NT2/D1 (cell line): Measurements from ENCODE around the gene SMAD5.

ENCODE experiments used
- DNase-seq: peaks from one replicate; pipeline ENCODE4 v3.0.0-alpha.2; 2011; ENCODE audit warnings: low read depth, low spot score
- H3K27me3 ChIP-seq: 2 replicates; pipeline ENCODE4 v1.6.0; 2011; ENCODE audit warnings: mild to moderate bottlenecking; ENCODE audit not compliant: insufficient read length, insufficient read depth
- H3K36me3 ChIP-seq: 2 replicates; pipeline ENCODE4 v1.6.1; 2011; ENCODE audit warnings: mild to moderate bottlenecking, low read length, mixed read lengths; ENCODE audit not compliant: insufficient read depth, insufficient read length
- H3K4me1 ChIP-seq: 2 replicates; pipeline ENCODE4 v1.5.1; 2011; ENCODE audit not compliant: insufficient read depth, insufficient read length
- H3K4me3 ChIP-seq: 2 replicates; pipeline ENCODE4 v1.5.1; 2011; ENCODE audit warnings: low read depth; ENCODE audit not compliant: insufficient read length
- H3K9ac ChIP-seq: 2 replicates; pipeline ENCODE4 v1.6.0; 2011; ENCODE audit warnings: low read depth; ENCODE audit not compliant: insufficient read length
- H3K9me3 ChIP-seq: 2 replicates; pipeline ENCODE4 v1.5.1; 2011; ENCODE audit warnings: mild to moderate bottlenecking, low read length; ENCODE audit not compliant: insufficient read depth
- SUZ12 ChIP-seq: IDR thresholded peaks from 2 replicates; pipeline ENCODE4 v1.6.1; 2011; ENCODE audit not compliant: insufficient read length, insufficient read depth; ENCODE audit errors: extremely low read depth
- YY1 ChIP-seq: IDR thresholded peaks from 2 replicates; pipeline ENCODE4 v1.6.1; 2011; ENCODE audit not compliant: insufficient read length, insufficient read depth
- ZNF274 ChIP-seq: IDR thresholded peaks from 2 replicates; pipeline ENCODE4 v1.6.1; 2011; ENCODE audit warnings: mild to moderate bottlenecking, low read depth, low read length

Gene SMAD5

DNA sequence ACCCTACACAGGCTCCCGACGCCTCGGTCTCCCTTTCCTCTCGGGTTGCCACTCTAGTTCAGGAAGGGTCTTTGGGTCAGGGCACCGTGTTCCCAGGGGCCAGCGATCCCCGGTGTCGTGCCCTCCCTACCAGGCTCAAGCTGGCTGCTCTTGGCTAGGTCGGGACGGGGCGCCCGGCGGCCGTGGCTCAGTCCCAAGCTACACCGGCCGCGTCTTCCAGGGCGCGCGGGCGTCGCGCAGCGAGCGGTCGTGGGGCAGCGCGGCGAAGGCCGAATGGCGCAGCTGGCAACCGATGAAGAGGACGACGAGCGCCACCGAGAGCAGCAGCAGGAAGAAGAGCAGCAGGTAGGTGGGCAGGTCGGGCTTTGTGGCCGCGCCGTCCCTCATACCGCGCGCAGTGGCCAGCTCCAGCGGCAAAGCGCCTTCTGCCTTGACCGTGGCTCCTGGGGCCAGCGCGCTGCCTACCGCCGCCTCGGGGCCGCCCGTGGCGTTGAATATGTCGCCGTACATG lies 59.4 kb downstream of the SMAD5 start:
- Histone ChIP-seq H3K36me3 (no peaks in the 10 kb centered on the region), H3K9me3 (no peaks in the 10 kb centered on the region), H3K4me1 (peaks cover 8% of the 10 kb centered on the region), H3K4me3 (peak overlapping the region; percentile 56), H3K27me3 (peaks cover 70% of the 10 kb centered on the region), H3K9ac (peak overlapping the region; percentile 76)
- TF ChIP-seq ZNF274 (no peak), SUZ12 (no peak), YY1 (no peak)
- DNase-seq = no peak

- Histone ChIP-seq H3K4me3 (peak within 1 kb of the TSS; percentile 56), H3K9ac (peak within 1 kb of the TSS; percentile 76), H3K4me1 (peaks cover 8% of the 10 kb centered on the region), H3K36me3 (no peaks in the 10 kb centered on the region), H3K27me3 (peaks cover 70% of the 10 kb centered on the region), H3K9me3 (no peaks in the 10 kb centered on the region)
- TF ChIP-seq YY1 (no peak), ZNF274 (no peak), SUZ12 (no peak)
- DNase-seq = no peak
These were observed 60.1 kb downstream of the SMAD5 start, which contains the start of gene SMIM32 for GRCh38 chr5:136192526-136193321. TSS of gene SMIM32 (minus strand) at chr5:136193162. CDS start at chr5:136192524, 638 bp downstream.

GRCh38 chr5:136193322-136193935 lies 60.8 kb downstream of the SMAD5 start:
- Histone ChIP-seq H3K27me3 (peaks cover 70% of the 10 kb centered on the region), H3K4me1 (peaks cover 8% of the 10 kb centered on the region), H3K36me3 (no peaks in the 10 kb centered on the region), H3K9me3 (no peaks in the 10 kb centered on the region), H3K9ac (peak overlapping the region; percentile 42), H3K4me3 (peak overlapping the region; percentile 56)
- DNase-seq = no peak
- TF ChIP-seq SUZ12 = no peak
- no peak for TF ChIP-seq ZNF274
- TF ChIP-seq YY1 = no peak

- Histone ChIP-seq H3K4me3 (no peak overlapping the region), H3K27me3 (peaks cover 67% of the 10 kb centered on the region), H3K36me3 (no peaks in the 10 kb centered on the region), H3K9ac (no peak overlapping the region), H3K9me3 (no peaks in the 10 kb centered on the region), H3K4me1 (peaks cover 8% of the 10 kb centered on the region)
- no peak for DNase-seq
- no peak for TF ChIP-seq SUZ12
- no peak for TF ChIP-seq YY1
- no peak for TF ChIP-seq ZNF274
These were observed 61.9 kb downstream of the SMAD5 start for GRCh38 chr5:136194576-136194975.

DNA sequence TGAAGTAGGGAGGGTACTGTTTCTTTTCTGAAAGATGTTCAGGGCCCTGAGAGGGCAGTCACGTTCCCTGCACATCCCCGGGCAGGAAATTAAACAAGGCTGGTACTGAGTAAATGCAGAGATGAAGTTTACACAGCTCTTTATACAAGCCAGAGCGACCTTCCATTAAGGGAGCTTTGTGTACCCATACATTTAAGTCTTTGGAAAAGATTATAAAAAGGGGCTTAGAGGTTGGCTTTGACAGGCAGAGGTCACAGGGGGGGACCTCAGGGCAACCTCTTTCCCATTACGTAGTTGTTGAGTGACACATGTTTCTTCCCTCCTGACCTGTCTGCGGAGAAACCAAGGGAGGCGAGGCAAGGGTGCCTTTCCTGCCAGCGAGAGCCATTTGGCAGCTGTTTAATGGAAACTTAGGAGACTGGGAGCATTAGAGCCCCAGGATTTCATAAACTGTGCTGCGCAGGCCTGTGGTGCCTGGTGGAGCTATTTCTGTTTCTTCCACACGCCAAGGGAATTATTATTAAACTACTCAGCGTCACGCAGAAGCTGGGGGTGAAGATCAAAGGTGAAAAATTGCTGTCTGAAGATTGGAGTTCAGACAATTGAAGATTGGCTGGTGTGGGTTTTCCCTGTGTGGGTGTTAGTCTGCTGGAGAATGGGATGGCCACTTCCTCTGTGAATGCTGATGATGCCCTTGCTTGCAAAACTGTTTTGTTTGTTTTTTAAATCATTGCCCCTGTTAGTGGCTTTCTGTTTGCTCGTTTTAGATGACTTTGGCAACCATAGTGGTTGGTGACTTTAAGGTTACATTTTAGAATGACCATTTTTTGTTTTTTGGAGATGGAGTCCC lies 63.6 kb downstream of the SMAD5 start:
- no peak for DNase-seq
- Histone ChIP-seq H3K9me3 (no peaks in the 10 kb centered on the region), H3K9ac (no peak overlapping the region), H3K4me1 (peaks cover 8% of the 10 kb centered on the region), H3K27me3 (peaks cover 55% of the 10 kb centered on the region), H3K36me3 (no peaks in the 10 kb centered on the region), H3K4me3 (no peak overlapping the region)
- TF ChIP-seq ZNF274 = no peak
- TF ChIP-seq YY1 = no peak
- TF ChIP-seq SUZ12 = no peak

- TF ChIP-seq ZNF274 (no peak), YY1 (no peak), SUZ12 (no peak)
- Histone ChIP-seq H3K36me3 (no peaks in the 10 kb centered on the region), H3K4me3 (no peak overlapping the region), H3K27me3 (peaks cover 45% of the 10 kb centered on the region), H3K9ac (no peak overlapping the region), H3K4me1 (peaks cover 4% of the 10 kb centered on the region), H3K9me3 (no peaks in the 10 kb centered on the region)
- no peak for DNase-seq
These were observed 65.0 kb downstream of the SMAD5 start for GRCh38 chr5:136197462-136198142.
